DOHH2 (cell line): ENCODE results near the gene SLC35F1.

Experiments used
- H3F3A ChIP-seq: fragments of 200-600 bp; sonication (generic), shearing (Covaris generic); 2 replicates; pipeline ENCODE4 v1.6.0; 2016; ENCODE audit warnings: antibody characterized with exemption, mild to moderate bottlenecking; ENCODE audit not compliant: control insufficient read depth, insufficient read depth
- H3K27ac ChIP-seq: fragments of 200-600 bp; sonication (generic); 2 replicates; pipeline ENCODE4 v1.5.1; 2014; ENCODE audit warnings: low read depth, mild to moderate bottlenecking, low read length, moderate library complexity
- H3K27me3 ChIP-seq: fragments of 200-600 bp; sonication (generic); 2 replicates; pipeline ENCODE4 v1.6.1; 2014; ENCODE audit warnings: mild to moderate bottlenecking, low read length, mixed read lengths; ENCODE audit not compliant: control insufficient read depth
- H3K36me3 ChIP-seq: fragments of 200-600 bp; sonication (generic); 2 replicates; pipeline ENCODE4 v1.6.1; 2014; ENCODE audit warnings: mild to moderate bottlenecking, low read length, moderate library complexity, mixed read lengths; ENCODE audit not compliant: control insufficient read depth
- H3K4me1 ChIP-seq: fragments of 200-600 bp; sonication (generic); 2 replicates; pipeline ENCODE4 v1.6.1; 2014; ENCODE audit warnings: mild to moderate bottlenecking, low read length, mixed read lengths; ENCODE audit not compliant: control insufficient read depth
- H3K4me2 ChIP-seq: fragments of 200-600 bp; sonication (generic); 2 replicates; pipeline ENCODE4 v1.6.0; 2014; ENCODE audit warnings: mild to moderate bottlenecking, low read length, moderate library complexity
- H3K4me3 ChIP-seq: fragments of 200-600 bp; sonication (generic); 2 replicates; pipeline ENCODE4 v1.5.1; 2014; ENCODE audit warnings: mild to moderate bottlenecking, low read length, mixed read lengths
- H3K79me2 ChIP-seq: fragments of 200-600 bp; sonication (generic); 2 replicates; pipeline ENCODE4 v1.6.1; 2014; ENCODE audit warnings: mild to moderate bottlenecking, low read length, mixed read lengths; ENCODE audit not compliant: control insufficient read depth
- H3K9me2 ChIP-seq: fragments of 200-600 bp; sonication (generic); replicated peaks from 2 replicates; pipeline ENCODE4 v1.6.1; 2014; ENCODE audit warnings: mild to moderate bottlenecking, low read length, mixed read lengths; ENCODE audit not compliant: control insufficient read depth
- H3K9me3 ChIP-seq: fragments of 200-600 bp; sonication (generic); 2 replicates; pipeline ENCODE4 v1.6.1; 2014; ENCODE audit warnings: antibody characterized with exemption, low read length, mixed read lengths; ENCODE audit not compliant: control insufficient read depth, insufficient read depth
- H4K20me1 ChIP-seq: fragments of 200-600 bp; sonication (generic); 2 replicates; pipeline ENCODE4 v1.6.0; 2014; ENCODE audit warnings: low read depth, mild to moderate bottlenecking, antibody characterized with exemption, low read length, moderate library complexity; ENCODE audit not compliant: control insufficient read depth, insufficient read depth
- CTCF ChIP-seq: fragments of 200-600 bp; sonication (generic); IDR thresholded peaks from one replicate; pipeline ENCODE4 v1.5.1; 2014; ENCODE audit warnings: antibody characterized with exemption, mild to moderate bottlenecking, low read depth, low read length; ENCODE audit not compliant: poor library complexity, severe bottlenecking
- EZH2phosphoT487 ChIP-seq: fragments of 200-600 bp; sonication (generic); IDR thresholded peaks from 2 replicates; pipeline ENCODE4 v1.6.1; 2017; ENCODE audit warnings: borderline replicate concordance, mild to moderate bottlenecking, antibody characterized with exemption, low read length, moderate library complexity, mixed read lengths

The SLC35F1 gene

DNA sequence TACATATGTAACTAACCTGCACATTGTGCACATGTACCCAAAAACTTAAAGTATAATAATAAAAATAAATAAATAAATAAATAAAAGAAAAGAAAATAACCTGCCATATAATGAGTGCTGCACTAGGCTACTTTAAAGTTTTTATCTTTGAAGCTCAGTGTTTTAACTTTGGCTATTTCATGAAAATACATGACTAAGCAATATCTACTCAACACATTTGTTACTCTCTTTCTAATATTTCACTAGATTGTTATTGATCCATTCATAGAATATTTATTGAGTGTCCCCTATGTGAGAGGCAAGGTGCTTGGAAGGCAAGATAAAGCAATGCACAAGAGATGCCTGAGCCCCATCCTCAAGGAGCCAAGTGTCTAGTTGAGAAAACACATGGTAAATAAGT is 221.7 kb downstream of the SLC35F1 start:
- H3K79me2 ChIP-seq = no peaks in the 10 kb centered on the region
- no peak overlapping the region for H3K4me3 ChIP-seq
- H3K4me1 ChIP-seq = no peaks in the 10 kb centered on the region
- TF ChIP-seq EZH2phosphoT487 = no peak
- no peak for TF ChIP-seq CTCF
- no peaks in the 10 kb centered on the region for H3K36me3 ChIP-seq
- no peaks in the 10 kb centered on the region for H3F3A ChIP-seq
- H3K9me3 ChIP-seq = no peaks in the 10 kb centered on the region
- no peak overlapping the region for H3K27ac ChIP-seq
- H3K9me2 ChIP-seq = no peaks in the 10 kb centered on the region
- no peak overlapping the region for H3K4me2 ChIP-seq
- no peaks in the 10 kb centered on the region for H4K20me1 ChIP-seq
- H3K27me3 ChIP-seq = no peaks in the 10 kb centered on the region

DNA sequence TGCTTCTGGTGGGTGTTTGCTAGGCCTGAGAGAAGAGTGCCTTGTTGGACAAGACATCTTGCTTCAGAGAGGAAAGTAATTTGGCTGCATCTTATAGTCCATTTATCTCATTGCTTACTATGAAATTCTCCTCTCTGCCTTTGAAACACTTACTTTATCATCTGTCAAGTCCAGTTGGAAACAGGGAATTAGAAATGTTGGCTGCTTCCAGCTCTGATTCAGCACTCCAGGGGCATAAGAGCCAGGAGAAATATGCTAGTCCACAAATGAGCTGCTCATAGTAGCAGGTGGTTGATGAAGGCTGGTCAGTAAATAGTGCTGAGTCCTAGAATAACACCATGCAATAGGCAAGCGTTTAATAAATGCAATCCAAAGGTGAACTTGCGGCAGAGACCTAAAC is 227.1 kb downstream of the SLC35F1 start:
- Histone ChIP-seq H3K27ac (no peak overlapping the region), H3K36me3 (no peaks in the 10 kb centered on the region), H4K20me1 (no peaks in the 10 kb centered on the region), H3K27me3 (no peaks in the 10 kb centered on the region), H3K9me2 (no peaks in the 10 kb centered on the region), H3K9me3 (no peaks in the 10 kb centered on the region), H3K4me1 (no peaks in the 10 kb centered on the region), H3K79me2 (no peaks in the 10 kb centered on the region), H3K4me3 (no peak overlapping the region), H3K4me2 (no peak overlapping the region), H3F3A (no peaks in the 10 kb centered on the region)
- no peak for TF ChIP-seq EZH2phosphoT487
- no peak for TF ChIP-seq CTCF

DNA sequence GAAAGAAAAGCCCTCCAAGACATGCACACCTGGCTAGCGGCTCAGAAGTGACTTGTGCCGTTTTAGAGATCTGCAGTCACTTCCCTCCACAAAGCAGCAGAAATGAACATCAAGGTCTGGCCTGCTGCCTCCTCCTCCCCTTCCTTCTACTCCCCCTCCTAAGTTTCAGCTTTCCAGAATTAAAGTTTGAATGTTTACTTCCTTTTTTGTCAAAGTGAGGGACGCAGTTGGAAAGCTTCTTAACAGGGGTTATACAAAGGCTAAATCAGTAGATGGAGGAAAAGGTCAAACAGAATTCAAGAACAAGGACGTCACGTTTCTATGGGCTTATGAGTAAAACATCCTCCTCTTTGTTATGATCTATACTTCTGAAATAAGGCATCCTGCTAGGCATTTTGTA is 227.7 kb downstream of the SLC35F1 start:
- Histone ChIP-seq H3K4me1 (no peaks in the 10 kb centered on the region), H3F3A (no peaks in the 10 kb centered on the region), H3K9me3 (no peaks in the 10 kb centered on the region), H3K79me2 (no peaks in the 10 kb centered on the region), H4K20me1 (no peaks in the 10 kb centered on the region), H3K36me3 (no peaks in the 10 kb centered on the region), H3K27me3 (no peaks in the 10 kb centered on the region), H3K27ac (no peak overlapping the region), H3K9me2 (no peaks in the 10 kb centered on the region), H3K4me3 (no peak overlapping the region), H3K4me2 (no peak overlapping the region)
- TF ChIP-seq EZH2phosphoT487 = no peak
- no peak for TF ChIP-seq CTCF

DNA sequence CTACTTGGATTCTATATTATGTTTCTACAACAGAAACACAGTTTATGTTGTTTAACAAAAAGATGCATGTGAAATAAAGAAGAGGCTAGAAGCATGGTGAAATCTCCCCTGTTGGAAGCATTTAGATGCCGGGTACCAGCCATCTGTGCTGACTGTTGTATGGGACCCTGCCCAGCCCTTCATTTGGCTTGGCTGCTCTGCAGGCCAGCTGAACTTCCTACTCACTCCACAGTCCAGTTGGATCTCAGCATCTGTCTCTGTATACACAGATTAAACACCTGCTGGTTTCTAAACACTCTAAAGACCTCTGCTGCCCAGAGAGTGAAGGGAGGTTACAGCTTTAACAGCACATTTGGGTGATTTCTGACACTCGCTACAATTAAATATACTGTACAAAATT is 228.3 kb downstream of the SLC35F1 start:
- Histone ChIP-seq H3K4me1 (no peaks in the 10 kb centered on the region), H3K4me3 (no peak overlapping the region), H3K9me2 (no peaks in the 10 kb centered on the region), H3K9me3 (no peaks in the 10 kb centered on the region), H4K20me1 (no peaks in the 10 kb centered on the region), H3K27me3 (no peaks in the 10 kb centered on the region), H3K27ac (no peak overlapping the region), H3F3A (no peaks in the 10 kb centered on the region), H3K79me2 (no peaks in the 10 kb centered on the region), H3K4me2 (no peak overlapping the region), H3K36me3 (no peaks in the 10 kb centered on the region)
- TF ChIP-seq CTCF = no peak
- no peak for TF ChIP-seq EZH2phosphoT487
